NCI-H1694 (cell line): ENCODE results near the gene BORA.
"Not testable (repeated sequence)": the region's sequence is repeated elsewhere in the genome, so short reads cannot be mapped to it uniquely, and the experiment has no call there.

ENCODE experiments used
- DNase-seq: peaks from one replicate; lab custom pipeline; 2025; lab: John Stamatoyannopoulos, UW

BORA gene

DNA sequence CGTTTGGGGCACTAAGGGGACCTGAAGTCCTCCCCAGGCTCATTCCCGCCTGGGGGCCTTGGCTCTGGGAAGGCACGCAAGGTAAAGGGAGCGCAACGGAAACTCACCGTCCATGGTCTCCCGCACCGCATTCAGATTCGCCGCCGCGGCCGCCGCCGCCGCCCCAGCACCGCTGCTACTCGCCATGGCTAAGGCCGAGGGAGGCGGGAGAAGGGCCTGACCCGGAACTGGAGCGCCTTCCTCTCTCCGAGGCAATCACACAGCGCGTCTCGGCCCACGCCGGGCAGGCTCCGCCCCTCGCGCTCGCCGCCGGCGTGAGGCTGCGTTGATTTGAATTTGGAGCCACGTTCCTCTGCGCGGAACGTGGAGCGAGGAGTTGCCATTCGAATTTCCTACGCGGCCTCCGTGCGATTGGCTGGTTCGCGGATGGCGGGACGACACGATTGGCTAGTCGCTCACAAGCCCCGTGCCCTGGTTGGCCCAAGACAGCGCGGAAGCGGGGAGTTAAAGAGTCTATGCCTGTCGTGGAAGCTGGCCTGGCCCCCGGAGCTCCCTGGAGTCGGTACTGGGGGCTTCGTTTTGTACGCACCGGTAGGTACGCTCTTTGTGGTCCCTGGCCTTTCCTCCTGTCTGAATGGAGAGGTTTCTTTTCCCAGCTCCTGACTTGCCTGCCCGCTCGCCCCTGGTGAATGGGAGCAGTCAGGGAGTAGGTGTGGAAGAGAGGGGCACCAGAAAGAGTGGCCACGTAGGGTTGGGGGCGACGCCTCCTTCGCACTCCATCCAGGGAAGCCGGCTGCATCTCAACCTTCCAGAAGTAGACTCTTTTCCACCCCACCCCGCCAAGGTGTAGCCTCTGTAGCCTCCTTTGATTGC lies at the start of gene BORA, which contains the start of gene MZT1:
BORA (plus strand) TSS at position 507 of the 873 bp plus-strand sequence. CDS start 1,018 bp downstream, outside the sequence.
MZT1 (minus strand) TSS at position 213 of the 873 bp plus-strand sequence; CDS start at position 186, 27 bp downstream.
- DNase-seq = peak; percentile 92

- no peak for DNase-seq
Measured at GRCh38 chr13:72678312-72678711, 49.4 kb upstream of the BORA start.

DNA sequence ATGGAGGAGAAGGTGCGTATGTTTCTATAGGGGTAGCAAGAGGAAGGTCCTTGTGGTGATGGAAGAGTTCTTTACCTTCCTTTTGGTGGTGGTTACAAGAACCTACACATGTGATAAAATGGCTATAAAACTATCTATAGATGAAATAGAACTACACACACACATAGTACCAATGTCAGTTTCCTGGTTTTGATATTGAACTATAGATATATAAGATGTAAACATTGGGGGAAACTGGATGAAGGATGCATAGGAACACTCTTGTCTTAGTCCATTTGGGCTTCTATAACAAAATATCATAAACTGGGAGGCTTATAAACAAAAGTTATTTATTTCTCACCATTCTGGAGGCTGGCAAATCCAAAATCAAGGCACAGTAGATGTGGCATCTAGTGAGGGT lies 47.4 kb upstream of the BORA start:
- DNase-seq = no peak

GRCh38 chr13:72686766-72687165 lies 41.0 kb upstream of the BORA start:
- DNase-seq = no peak

DNA sequence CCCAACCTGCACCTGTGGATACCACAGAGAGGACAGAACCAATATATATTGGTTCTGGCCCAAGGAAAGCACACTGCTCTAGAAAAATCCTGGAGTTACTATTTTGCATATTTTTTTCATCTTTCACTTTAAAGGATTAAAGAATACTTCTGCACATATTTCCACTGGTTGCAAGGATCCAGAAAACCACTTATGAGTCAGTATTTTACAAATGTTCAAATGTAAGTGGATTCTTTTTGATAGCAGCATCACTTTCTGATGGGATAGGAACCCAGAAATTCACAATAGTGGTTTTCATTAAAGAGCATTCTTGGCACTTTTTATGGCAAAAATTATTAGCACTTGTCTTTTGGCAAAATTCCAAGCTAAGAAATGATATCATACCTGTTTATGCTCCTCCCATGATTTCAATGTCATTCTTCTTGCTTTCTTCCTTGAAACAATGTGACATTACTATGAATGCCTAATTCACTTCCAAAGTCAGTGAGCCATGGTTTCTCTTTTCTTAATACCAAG lies 38.5 kb upstream of the BORA start:
- no peak for DNase-seq

- no peak for DNase-seq
Measured at GRCh38 chr13:72692884-72693514, 34.7 kb upstream of the BORA start.

DNA sequence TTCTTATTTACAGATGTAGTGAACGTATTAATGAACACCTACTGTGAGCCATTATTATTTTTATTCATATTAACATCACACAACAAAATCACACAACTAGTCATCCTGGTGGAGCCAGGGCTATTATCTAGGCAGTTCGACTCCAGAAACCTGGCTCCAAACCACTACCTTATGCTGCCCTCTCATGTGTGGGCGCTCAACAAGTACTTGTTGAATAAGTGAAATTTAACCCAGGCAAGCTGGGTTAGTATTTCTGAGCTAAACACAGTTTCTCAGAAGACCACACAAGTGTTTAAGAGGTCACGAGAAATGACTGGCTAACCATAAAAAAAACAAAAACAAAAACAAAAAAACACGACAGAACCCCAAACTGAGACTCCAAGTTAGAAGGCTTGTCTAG lies 33.9 kb upstream of the BORA start:
- no peak for DNase-seq

GRCh38 chr13:72694314-72694713 lies 33.4 kb upstream of the BORA start:
- no peak for DNase-seq

- DNase-seq = peak; percentile 39
Measured at GRCh38 chr13:72696579-72696978, 31.1 kb upstream of the BORA start.

- DNase-seq = no peak
Measured at GRCh38 chr13:72698164-72698563, 29.6 kb upstream of the BORA start.

- DNase-seq = no peak
Measured at GRCh38 chr13:72700509-72700908, 27.2 kb upstream of the BORA start.

DNA sequence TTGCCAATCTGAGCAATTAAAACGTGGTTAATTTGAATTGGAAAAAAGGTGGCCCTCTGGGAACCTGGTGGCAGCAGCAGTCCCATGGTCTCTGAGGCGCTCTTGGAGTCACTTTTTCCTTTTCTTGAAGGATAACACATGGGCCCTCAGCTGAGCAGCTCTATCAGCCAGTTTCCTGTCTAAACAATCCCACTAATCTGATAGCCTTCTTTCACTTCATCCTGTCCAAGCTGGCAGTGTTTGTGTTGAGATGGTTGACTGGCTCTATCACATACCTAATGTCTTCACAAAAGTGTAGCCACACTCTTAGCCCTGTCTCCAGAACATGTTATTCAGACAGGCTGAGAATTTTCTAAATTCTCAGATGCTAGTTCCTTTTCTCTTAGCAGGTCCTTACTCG lies 10.9 kb upstream of the BORA start:
- no peak for DNase-seq

DNA sequence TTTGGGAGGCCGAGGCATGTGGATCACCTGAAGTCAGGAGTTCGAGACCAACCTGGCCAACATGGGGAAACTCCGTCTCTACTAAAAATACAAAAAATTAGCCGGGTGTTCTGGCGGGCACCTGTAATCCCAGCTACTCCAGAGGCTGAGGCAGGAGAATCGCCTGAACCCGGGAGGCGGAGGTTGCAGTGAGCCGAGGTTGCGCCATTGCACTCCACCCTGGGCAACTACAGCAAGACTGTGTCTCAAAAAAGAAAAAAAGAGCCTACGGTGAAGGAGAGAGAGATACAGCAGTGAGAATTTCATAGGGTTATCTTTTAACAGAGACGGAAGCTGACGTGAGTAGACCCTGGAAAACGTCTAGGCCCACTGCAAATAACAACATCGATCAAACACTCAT lies 1.5 kb upstream of the BORA start:
- not testable (repeated sequence) for DNase-seq

- no peak for DNase-seq
Measured at GRCh38 chr13:72726726-72727416, 852 bp upstream of the BORA start.

GRCh38 chr13:72728290-72728605 lies 525 bp downstream of the BORA start:
- DNase-seq = no peak

GRCh38 chr13:72737033-72737432 lies 9.3 kb downstream of the BORA start:
- DNase-seq = no peak

DNA sequence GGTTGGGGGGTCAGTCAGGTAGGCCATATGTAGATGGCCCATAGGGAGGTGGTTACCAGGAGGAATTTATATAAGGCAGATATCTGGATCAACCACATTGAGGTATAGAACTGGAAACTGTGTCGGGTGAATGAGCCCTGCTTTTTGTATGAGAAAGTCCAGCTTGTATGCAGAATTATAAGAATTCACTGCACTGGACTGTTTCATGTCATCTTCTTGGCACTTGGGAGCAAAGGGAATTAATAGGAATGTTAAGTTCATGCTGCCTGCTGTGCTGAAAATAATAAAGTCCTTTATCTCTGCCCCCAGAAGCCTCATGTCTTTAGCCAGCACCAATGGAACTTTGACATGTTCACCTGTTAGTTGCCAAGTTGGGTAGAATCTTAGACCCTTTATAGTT lies 12.3 kb downstream of the BORA start:
- DNase-seq = no peak

DNA sequence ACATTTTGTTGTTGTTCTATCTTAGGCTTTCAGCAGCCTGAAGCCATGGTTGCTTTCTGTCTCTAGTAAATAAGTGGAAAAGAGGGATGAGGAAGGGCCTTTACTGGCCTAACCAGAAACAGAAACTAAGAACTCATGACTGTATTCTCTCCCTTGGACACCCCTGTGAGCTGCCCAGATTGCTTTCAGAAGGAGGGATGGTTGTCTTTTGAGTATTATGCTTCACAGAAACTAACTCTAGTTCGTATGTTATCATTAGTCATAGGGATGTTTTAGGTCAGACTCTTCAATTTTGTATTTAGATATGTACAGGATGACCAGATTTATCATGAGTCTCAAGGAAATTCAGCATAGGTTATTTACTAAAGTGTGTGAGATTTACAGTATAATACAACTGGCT lies 17.5 kb downstream of the BORA start:
- DNase-seq = no peak

DNA sequence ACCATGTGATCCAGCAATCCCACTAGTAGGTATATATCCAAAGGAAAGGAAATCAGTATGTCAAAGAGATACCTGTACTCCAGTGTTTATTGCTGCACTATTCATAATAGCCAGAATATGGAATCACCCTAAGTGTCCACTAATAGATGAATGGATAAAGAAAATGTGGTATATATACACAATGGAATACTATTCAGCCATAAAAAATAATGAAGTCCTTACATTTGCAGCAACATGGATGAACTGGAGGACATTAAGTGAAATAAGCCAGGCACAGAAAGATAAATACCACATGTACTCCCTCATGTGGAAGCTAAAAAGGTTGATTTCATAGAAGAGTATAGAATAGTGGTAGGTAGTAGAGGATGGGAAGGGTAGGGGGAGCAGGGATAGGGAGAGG lies 23.5 kb downstream of the BORA start:
- DNase-seq = no peak

GRCh38 chr13:72754111-72754510 lies 26.4 kb downstream of the BORA start:
- DNase-seq = no peak

DNA sequence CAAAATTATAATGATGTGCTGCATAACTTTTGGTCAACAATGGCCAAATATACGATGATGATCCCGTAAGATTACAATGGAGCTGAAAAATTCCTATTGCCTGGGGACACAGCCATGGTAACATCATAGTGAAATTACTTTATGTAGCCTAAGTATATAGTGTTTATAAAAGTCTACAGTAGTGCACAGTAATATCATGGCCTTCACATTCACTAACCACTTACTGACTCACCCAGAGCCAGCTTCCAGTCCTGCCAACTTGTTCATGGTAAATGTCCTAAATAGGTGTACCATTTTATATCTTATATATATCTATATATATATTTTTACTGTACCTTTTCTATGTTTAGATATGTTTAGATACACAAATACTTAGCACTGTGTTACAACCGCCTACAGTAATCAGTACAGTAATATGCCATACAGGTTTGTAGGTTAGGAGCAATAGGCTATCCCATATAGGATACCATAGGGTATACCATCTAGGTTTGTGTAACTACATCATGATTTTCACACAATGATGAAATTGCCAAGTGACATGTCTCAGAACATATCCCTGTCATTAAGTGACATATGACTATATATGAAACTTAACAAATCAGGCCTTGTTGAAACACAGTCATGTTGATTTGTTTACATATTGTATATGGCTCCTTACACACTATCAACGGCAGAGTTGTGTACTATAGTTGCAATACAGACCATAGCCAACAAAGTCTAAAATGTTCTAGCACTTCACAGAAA lies 30.2 kb downstream of the BORA start:
- DNase-seq = no peak

GRCh38 chr13:72760189-72760588 lies 32.5 kb downstream of the BORA start:
- DNase-seq = no peak
